OCI-LY7 (cell line): ENCODE results near the gene NKX2-2. TPM values are rescaled to one million over a fixed set of nuclear protein-coding genes. Genes with fewer than 3 reads are reported as not detected.

ENCODE experiments used
- BruUV-seq: library from RNA; stranded (reverse); fragments of 400-500 nt; replicated peaks from 2 replicates; lab custom pipeline; 2021; lab: Mats Ljungman, UMichigan
- CTCF ChIA-PET: fragments of 300-600 bp; sonication (Branson Sonifier 250); formaldehyde crosslinking; loops from one replicate; lab custom pipeline; 2022; ENCODE audit warnings: antibody characterized with exemption; ENCODE audit not compliant: unreplicated experiment; lab: Charles Lee
- POLR2A ChIA-PET: fragments of 300-600 bp; sonication (Branson Sonifier 250); formaldehyde crosslinking; loops from one replicate; lab custom pipeline; 2022; ENCODE audit warnings: antibody characterized with exemption; lab: Charles Lee
- DNase-seq: peaks from one replicate; pipeline ENCODE4 v3.0.0-alpha.2; 2015; ENCODE audit warnings: low spot score
- H2AFZ ChIP-seq: fragments of 200-600 bp; sonication (generic), shearing (Covaris generic); 2 replicates; pipeline ENCODE4 v1.6.1; 2014; ENCODE audit warnings: mild to moderate bottlenecking, antibody characterized with exemption, low read length, moderate library complexity
- H3K27ac ChIP-seq: fragments of 200-600 bp; sonication (generic); 2 replicates; pipeline ENCODE4 v1.5.1; 2014; ENCODE audit warnings: mixed run types, low read depth, mild to moderate bottlenecking, moderate library complexity, low read length, inconsistent platforms; ENCODE audit not compliant: poor library complexity, severe bottlenecking
- H3K36me3 ChIP-seq: fragments of 200-600 bp; sonication (generic); 2 replicates; pipeline ENCODE4 v1.6.1; 2014; ENCODE audit warnings: mild to moderate bottlenecking, antibody characterized with exemption, low read length, moderate library complexity, mixed read lengths; ENCODE audit not compliant: insufficient read depth
- H3K4me1 ChIP-seq: fragments of 200-600 bp; sonication (generic); 2 replicates; pipeline ENCODE4 v1.5.1; 2014; ENCODE audit warnings: mild to moderate bottlenecking, low read length; ENCODE audit not compliant: insufficient read depth, poor library complexity, severe bottlenecking
- H3K4me2 ChIP-seq: fragments of 200-600 bp; sonication (generic); 2 replicates; pipeline ENCODE4 v1.6.1; 2014; ENCODE audit warnings: mild to moderate bottlenecking, low read length
- H3K4me3 ChIP-seq: fragments of 200-600 bp; sonication (generic); 2 replicates; pipeline ENCODE4 v1.5.1; 2014; ENCODE audit warnings: mild to moderate bottlenecking, low read depth, low read length; ENCODE audit not compliant: poor library complexity, severe bottlenecking
- H3K79me2 ChIP-seq: fragments of 200-600 bp; sonication (generic); 2 replicates; pipeline ENCODE4 v1.6.1; 2016; ENCODE audit warnings: low read depth, mild to moderate bottlenecking, low read length, moderate library complexity, mixed read lengths; ENCODE audit not compliant: insufficient read depth
- H3K9me2 ChIP-seq: fragments of 200-600 bp; sonication (generic); 2 replicates; pipeline ENCODE4 v1.6.1; 2016; ENCODE audit warnings: mild to moderate bottlenecking, low read length, mixed read lengths; ENCODE audit not compliant: insufficient read depth
- H3K9me3 ChIP-seq: fragments of 200-600 bp; sonication (generic); 2 replicates; pipeline ENCODE4 v1.6.1; 2014; ENCODE audit warnings: mild to moderate bottlenecking, mixed run types, low read length, mixed read lengths
- H4K20me1 ChIP-seq: fragments of 200-600 bp; sonication (generic); 2 replicates; pipeline ENCODE4 v1.6.1; 2014; ENCODE audit warnings: mild to moderate bottlenecking, antibody characterized with exemption, low read length, moderate library complexity, mixed read lengths; ENCODE audit not compliant: insufficient read depth
- CTCF ChIP-seq: fragments of 200-600 bp; sonication (generic); conservative IDR thresholded peaks from 2 replicates; pipeline ENCODE4 v1.5.1; 2014; ENCODE audit warnings: mild to moderate bottlenecking, antibody characterized with exemption, low read length, moderate library complexity, mixed read lengths
- EZH2phosphoT487 ChIP-seq: fragments of 200-600 bp; sonication (generic); IDR thresholded peaks from 2 replicates; pipeline ENCODE4 v1.6.1; 2018; ENCODE audit warnings: low read depth, borderline replicate concordance, mild to moderate bottlenecking, mixed run types, antibody characterized with exemption, low read length, moderate library complexity, mixed read lengths
- intact Hi-C: fragments of 100-400 bp; cut with micrococcal nuclease; formaldehyde crosslinking; loops from one replicate; pipeline ENCODE4 v1.10.0; 2022; ENCODE audit not compliant: unreplicated experiment
- total RNA-seq, 2 experiments: library from RNA; depleted of rRNA in 1 of 2; stranded (reverse); fragments of >200 nt in 1 of 2; shearing (Covaris generic) in 1 of 2; gene quantifications; 2 replicates each; pipeline ENCODE4 v1.2.3, GENCODE V29; 2014 to 2022

Gene NKX2-2
- total RNA-seq, 2 experiments from 2014 or later = not detected

- Histone ChIP-seq H3K9me2 (no peaks in the 10 kb centered on the region), H3K36me3 (no peaks in the 10 kb centered on the region), H2AFZ (no peak overlapping the region), H4K20me1 (no peaks in the 10 kb centered on the region), H3K27ac (no peak overlapping the region), H3K79me2 (no peaks in the 10 kb centered on the region), H3K4me1 (no peaks in the 10 kb centered on the region), H3K4me2 (no peak overlapping the region), H3K4me3 (no peak overlapping the region), H3K9me3 (no peaks in the 10 kb centered on the region)
- CTCF ChIA-PET = no interaction called here
- POLR2A ChIA-PET = no interaction called here
- DNase-seq = no peak
- no peak for TF ChIP-seq CTCF
- TF ChIP-seq EZH2phosphoT487 = no peak
- BruUV-seq = no TSS peak
- intact Hi-C loops = no loop called here
Measured at GRCh38 chr20:21498195-21498594, 15.7 kb downstream of the NKX2-2 start.

GRCh38 chr20:21496452-21496851 is 17.4 kb downstream of the NKX2-2 start:
- Histone ChIP-seq H3K36me3 (no peaks in the 10 kb centered on the region), H3K27ac (no peak overlapping the region), H3K9me3 (no peaks in the 10 kb centered on the region), H2AFZ (no peak overlapping the region), H3K4me1 (no peaks in the 10 kb centered on the region), H3K4me3 (no peak overlapping the region), H3K4me2 (no peak overlapping the region), H3K9me2 (no peaks in the 10 kb centered on the region), H4K20me1 (no peaks in the 10 kb centered on the region), H3K79me2 (no peaks in the 10 kb centered on the region)
- BruUV-seq = no TSS peak
- CTCF ChIA-PET = no interaction called here
- intact Hi-C loops = no loop called here
- TF ChIP-seq CTCF (no peak), EZH2phosphoT487 (no peak)
- no peak for DNase-seq
- POLR2A ChIA-PET = no interaction called here

GRCh38 chr20:21493049-21493448 is 20.8 kb downstream of the NKX2-2 start:
- BruUV-seq = no TSS peak
- TF ChIP-seq EZH2phosphoT487 = no peak
- TF ChIP-seq CTCF = no peak
- CTCF ChIA-PET = no interaction called here

More at GRCh38 chr20:21493049-21493448, 20.8 kb downstream of the NKX2-2 start:
- H3K36me3 ChIP-seq = no peaks in the 10 kb centered on the region
- no peaks in the 10 kb centered on the region for H3K4me1 ChIP-seq
- no peak overlapping the region for H2AFZ ChIP-seq
- no peak for DNase-seq
- intact Hi-C loops = no loop called here
- POLR2A ChIA-PET = no interaction called here
- no peak overlapping the region for H3K4me3 ChIP-seq
- no peak overlapping the region for H3K4me2 ChIP-seq
- no peaks in the 10 kb centered on the region for H4K20me1 ChIP-seq
- no peaks in the 10 kb centered on the region for H3K9me2 ChIP-seq
- no peak overlapping the region for H3K27ac ChIP-seq
- H3K9me3 ChIP-seq = no peaks in the 10 kb centered on the region
- no peaks in the 10 kb centered on the region for H3K79me2 ChIP-seq
